Prostate gland (tissue), 2 donors: ENCODE data around the gene RETREG2.

ENCODE experiments used
- CTCF ChIP-seq, 4 experiments: fragments of 200-600 bp in 2 of 4; fragments of 450-650 bp in 2 of 4; sonication (generic) in 2 of 4; IDR thresholded peaks; 1 replicate in 3 of 4; 2 replicates in 1 of 4; pipeline ENCODE4 v1.5.1; 2016 to 2019; ENCODE audit warnings: antibody characterized with exemption in 4 of 4, mild to moderate bottlenecking in 2 of 4, moderate library complexity in 2 of 4
- POLR2A ChIP-seq: fragments of 450-650 bp; IDR thresholded peaks from one replicate; pipeline ENCODE4 v1.6.1; 2016; ENCODE audit warnings: antibody characterized with exemption, mild to moderate bottlenecking
- POLR2AphosphoS5 ChIP-seq: sonication (generic); formaldehyde crosslinking; IDR thresholded peaks from one replicate; pipeline ENCODE4 v1.6.1; 2017; ENCODE audit warnings: antibody characterized with exemption

GRCh38 chr2:219198974-219199373 lies 20.9 kb downstream of the RETREG2 start:
- TF ChIP-seq CTCF (IDR thresholded peaks at IDR 0.05): no peak
- no peak for TF ChIP-seq POLR2A
- no peak for TF ChIP-seq POLR2AphosphoS5
